HEK293 (cell line): ENCODE measurements around the gene GTF3C1.

Experiments
- CTCF ChIA-PET: fragments of 350-600 bp; formaldehyde crosslinking; extraction: SDS; loops from one replicate; lab custom pipeline; 2021; ENCODE audit warnings: antibody characterized with exemption; lab: Yijun Ruan, JAX
- POLR2A ChIA-PET: fragments of 300-600 bp; formaldehyde crosslinking; extraction: SDS; loops from one replicate; lab custom pipeline; 2020; ENCODE audit warnings: antibody characterized with exemption, inconsistent platforms; lab: Yijun Ruan, JAX
- H3K27ac ChIP-seq: fragments of 200-500 bp; sonication (Bioruptor generic); 2 replicates; pipeline ENCODE4 v1.5.1; 2014; ENCODE audit warnings: low read depth, low read length, control low read depth, inconsistent platforms; ENCODE audit errors: extremely low read depth
- H3K36me3 ChIP-seq, 2 experiments: fragments of 200-500 bp in 1 of 2; sonication (Bioruptor generic) in 1 of 2; 1 replicate in 1 of 2; 2 replicates in 1 of 2; pipeline ENCODE4 v1.5.1; 2014 to 2017; ENCODE audit warnings: inconsistent platforms in 2 of 2, low read length in 2 of 2; ENCODE audit not compliant: control insufficient read depth in 2 of 2, insufficient read depth in 1 of 2
- H3K4me1 ChIP-seq: fragments of 200-500 bp; sonication (Bioruptor generic); 2 replicates; pipeline ENCODE4 v1.5.1; 2014; ENCODE audit warnings: mild to moderate bottlenecking, low read length, inconsistent platforms; ENCODE audit not compliant: control insufficient read depth, insufficient read depth
- H3K4me3 ChIP-seq: 2 replicates; pipeline ENCODE4 v1.5.1; 2011; ENCODE audit warnings: low read depth, mild to moderate bottlenecking, control low read depth, low read length, moderate library complexity
- H3K9me3 ChIP-seq: fragments of 200-500 bp; sonication (Bioruptor generic); 2 replicates; pipeline ENCODE4 v1.5.1; 2014; ENCODE audit warnings: low read depth, low read length, inconsistent platforms; ENCODE audit not compliant: control insufficient read depth, insufficient read depth
- BCL11B ChIP-seq: fragments of 450-650 bp; formaldehyde crosslinking; IDR thresholded peaks from 2 replicates; pipeline ENCODE4 v1.5.1; 2016; ENCODE audit warnings: low read depth, missing biosample characterization, missing genetic modification characterization
- GLI2 ChIP-seq: fragments of 450-650 bp; formaldehyde crosslinking; IDR thresholded peaks from 2 replicates; pipeline ENCODE4; 2017; ENCODE audit warnings: missing biosample characterization, missing genetic modification characterization, low read depth, borderline replicate concordance
- HOXD13 ChIP-seq: sonication (generic); formaldehyde crosslinking; IDR thresholded peaks from 2 replicates; pipeline ENCODE4 v1.8.0; 2022; ENCODE audit warnings: missing genetic modification reagents, borderline replicate concordance
- SCRT1 ChIP-seq: fragments of 450-650 bp; formaldehyde crosslinking; IDR thresholded peaks from 2 replicates; pipeline ENCODE4 v1.5.1; 2016; ENCODE audit warnings: missing biosample characterization, missing genetic modification characterization, borderline replicate concordance
- ZNF157 ChIP-seq: fragments of 450-650 bp; formaldehyde crosslinking; IDR thresholded peaks from 2 replicates; pipeline ENCODE4 v1.5.1; 2016; ENCODE audit warnings: missing biosample characterization, missing genetic modification characterization
- ZNF175 ChIP-seq: fragments of 450-650 bp; formaldehyde crosslinking; IDR thresholded peaks from 2 replicates; pipeline ENCODE4 v1.5.1; 2016; ENCODE audit warnings: missing biosample characterization, missing genetic modification characterization
- ZNF19 ChIP-seq: fragments of 450-650 bp; formaldehyde crosslinking; IDR thresholded peaks from 2 replicates; pipeline ENCODE4; 2016; ENCODE audit warnings: missing biosample characterization, missing genetic modification characterization, low read depth
- ZNF223 ChIP-seq: fragments of 450-650 bp; formaldehyde crosslinking; IDR thresholded peaks from 2 replicates; pipeline ENCODE4 v1.5.1; 2016; ENCODE audit warnings: missing biosample characterization, missing genetic modification characterization
- ZNF423 ChIP-seq: fragments of 450-650 bp; formaldehyde crosslinking; IDR thresholded peaks from 2 replicates; pipeline ENCODE4 v1.5.1; 2016; ENCODE audit warnings: missing biosample characterization, missing genetic modification characterization
- ZNF473 ChIP-seq: fragments of 450-650 bp; formaldehyde crosslinking; IDR thresholded peaks from 2 replicates; pipeline ENCODE4 v1.5.1; 2017; ENCODE audit warnings: missing biosample characterization, missing genetic modification characterization
- ZNF514 ChIP-seq: fragments of 450-650 bp; formaldehyde crosslinking; IDR thresholded peaks from 2 replicates; pipeline ENCODE4 v1.5.1; 2016; ENCODE audit warnings: missing biosample characterization, missing genetic modification characterization
- ZNF626 ChIP-seq: fragments of 450-650 bp; sonication (Bioruptor Pico); formaldehyde crosslinking; IDR thresholded peaks from 2 replicates; pipeline ENCODE4 v1.5.1; 2018; ENCODE audit warnings: missing biosample characterization, missing genetic modification characterization, inconsistent platforms
- ZNF677 ChIP-seq: fragments of 450-650 bp; IDR thresholded peaks from 2 replicates; pipeline ENCODE4 v1.5.0; 2018; ENCODE audit warnings: missing biosample characterization, mild to moderate bottlenecking, missing genetic modification characterization, moderate library complexity
- ZNF768 ChIP-seq: fragments of 450-650 bp; formaldehyde crosslinking; IDR thresholded peaks from 2 replicates; pipeline ENCODE4 v1.5.1; 2018; ENCODE audit warnings: missing biosample characterization, mild to moderate bottlenecking, missing genetic modification characterization
- ZNF776 ChIP-seq: fragments of 450-650 bp; formaldehyde crosslinking; IDR thresholded peaks from 2 replicates; pipeline ENCODE4 v1.5.0; 2017; ENCODE audit warnings: missing biosample characterization, missing genetic modification characterization, borderline replicate concordance
- ZSCAN23 ChIP-seq: fragments of 450-650 bp; formaldehyde crosslinking; IDR thresholded peaks from 2 replicates; pipeline ENCODE4 v1.5.1; 2016; ENCODE audit warnings: missing biosample characterization, missing genetic modification characterization
- TF ChIP-seq, protein P1 (sequence below): fragments of 450-650 bp; formaldehyde crosslinking; IDR thresholded peaks from 2 replicates; pipeline ENCODE4 v1.5.1; 2017; ENCODE audit warnings: missing biosample characterization, missing genetic modification characterization
- TF ChIP-seq, protein P2 (sequence below): fragments of 450-650 bp; formaldehyde crosslinking; IDR thresholded peaks from 2 replicates; pipeline ENCODE4; 2016; ENCODE audit warnings: missing biosample characterization, missing genetic modification characterization
- TF ChIP-seq, protein P3 (sequence below): fragments of 450-650 bp; formaldehyde crosslinking; IDR thresholded peaks from 2 replicates; pipeline ENCODE4 v1.5.1; 2016; ENCODE audit warnings: missing biosample characterization, missing genetic modification characterization
- TF ChIP-seq, protein P4 (sequence below): fragments of 450-650 bp; formaldehyde crosslinking; IDR thresholded peaks from 2 replicates; pipeline ENCODE4 v1.5.1; 2016; ENCODE audit warnings: missing biosample characterization, missing genetic modification characterization

GTF3C1 gene

DNA sequence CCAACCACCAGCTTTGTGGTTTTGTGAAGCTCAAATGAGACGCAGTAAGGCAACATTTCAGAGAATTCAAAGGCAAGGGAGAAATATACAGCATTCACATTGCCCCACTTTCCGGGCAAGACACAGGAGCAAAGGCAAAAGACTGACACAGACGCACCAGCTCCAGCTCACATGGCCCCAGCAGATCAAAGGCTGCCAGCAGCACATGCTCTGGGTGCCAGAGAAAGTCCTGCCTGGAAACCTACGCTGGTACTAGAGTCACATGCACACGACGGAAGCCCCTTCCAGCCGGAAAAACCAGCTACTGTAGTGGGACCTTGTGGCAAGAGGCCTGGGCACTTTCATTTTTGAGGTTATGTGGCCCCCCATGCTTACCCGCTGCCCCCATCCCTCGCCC lies 50.1 kb downstream of the GTF3C1 start:
- Histone ChIP-seq H3K4me3 (no peak overlapping the region), H3K27ac (no peak overlapping the region), H3K36me3 (peaks cover 33 to 99% of the 10 kb centered on the region in 2 experiments), H3K9me3 (no peaks in the 10 kb centered on the region), H3K4me1 (no peaks in the 10 kb centered on the region)
- ChIA-PET POLR2A (no interaction called here), CTCF (interaction anchor here (1.7 kb wide), 1 partner anchor 16 kb away, joined by 5 read pairs; no protein-coding TSS in a partner anchor)
- TF ChIP-seq ZSCAN23 (tag by site-specific recombination) = no peak
- no peak for TF ChIP-seq BCL11B (tag by site-specific recombination)

DNA sequence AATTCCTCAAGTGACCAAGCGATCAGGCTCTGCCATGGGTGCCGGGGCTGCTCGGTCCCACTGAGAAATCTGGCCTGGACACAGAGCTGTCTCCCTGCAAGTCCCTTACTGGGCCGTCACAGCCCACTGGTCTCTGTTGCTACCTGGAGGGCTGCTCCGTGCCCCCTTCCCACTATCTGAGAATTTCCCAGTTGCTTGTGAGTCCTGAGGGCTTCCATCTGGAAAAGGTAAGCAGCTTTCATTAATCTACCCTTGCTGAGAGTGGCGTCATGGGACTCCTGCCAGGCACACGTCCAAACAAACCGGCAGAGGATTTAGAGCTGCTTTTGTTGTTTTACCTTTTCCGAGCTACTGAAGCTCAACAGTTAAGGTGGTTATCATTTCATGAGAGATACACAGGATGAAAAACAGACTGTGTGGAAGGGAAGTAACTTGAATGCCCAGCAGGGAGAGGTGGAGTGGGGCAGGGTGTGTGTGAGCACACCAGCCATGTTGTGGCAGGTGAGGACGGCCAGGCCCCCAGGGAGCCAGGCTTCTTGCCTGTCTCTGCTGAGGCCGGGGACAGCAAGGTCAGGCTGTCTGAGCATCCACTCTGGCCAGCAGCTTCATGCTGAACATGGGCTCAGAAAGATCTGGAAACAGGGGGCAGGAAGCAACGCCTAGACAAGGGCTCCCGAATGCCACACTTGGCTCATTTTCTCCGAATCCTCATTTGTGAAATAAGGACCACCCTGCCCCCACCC lies 50.6 kb downstream of the GTF3C1 start:
- H3K4me3 ChIP-seq = no peak overlapping the region
- ChIA-PET POLR2A (interaction anchor here (0.9 kb wide), 1 partner anchor 21 kb away, joined by 3 read pairs; no protein-coding TSS in a partner anchor), CTCF (interaction anchor here (1.7 kb wide), 1 partner anchor 16 kb away, joined by 5 read pairs; no protein-coding TSS in a partner anchor)
- no peaks in the 10 kb centered on the region for H3K9me3 ChIP-seq
- H3K27ac ChIP-seq = no peak overlapping the region
- peaks cover 35 to 96% of the 10 kb centered on the region in 2 experiments for H3K36me3 ChIP-seq
- H3K4me1 ChIP-seq = no peaks in the 10 kb centered on the region
- TF ChIP-seq, protein P1, sequence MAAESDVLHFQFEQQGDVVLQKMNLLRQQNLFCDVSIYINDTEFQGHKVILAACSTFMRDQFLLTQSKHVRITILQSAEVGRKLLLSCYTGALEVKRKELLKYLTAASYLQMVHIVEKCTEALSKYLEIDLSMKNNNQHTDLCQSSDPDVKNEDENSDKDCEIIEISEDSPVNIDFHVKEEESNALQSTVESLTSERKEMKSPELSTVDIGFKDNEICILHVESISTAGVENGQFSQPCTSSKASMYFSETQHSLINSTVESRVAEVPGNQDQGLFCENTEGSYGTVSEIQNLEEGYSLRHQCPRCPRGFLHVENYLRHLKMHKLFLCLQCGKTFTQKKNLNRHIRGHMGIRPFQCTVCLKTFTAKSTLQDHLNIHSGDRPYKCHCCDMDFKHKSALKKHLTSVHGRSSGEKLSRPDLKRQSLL (tag by site-specific recombination) = no peak
- TF ChIP-seq ZNF175 (tag by site-specific recombination) (no peak), ZNF473 (tag by site-specific recombination) (no peak), SCRT1 (tag by site-specific recombination) (no peak), ZNF677 (no peak), GLI2 (tag by site-specific recombination) (no peak), ZNF157 (tag by site-specific recombination) (no peak)

DNA sequence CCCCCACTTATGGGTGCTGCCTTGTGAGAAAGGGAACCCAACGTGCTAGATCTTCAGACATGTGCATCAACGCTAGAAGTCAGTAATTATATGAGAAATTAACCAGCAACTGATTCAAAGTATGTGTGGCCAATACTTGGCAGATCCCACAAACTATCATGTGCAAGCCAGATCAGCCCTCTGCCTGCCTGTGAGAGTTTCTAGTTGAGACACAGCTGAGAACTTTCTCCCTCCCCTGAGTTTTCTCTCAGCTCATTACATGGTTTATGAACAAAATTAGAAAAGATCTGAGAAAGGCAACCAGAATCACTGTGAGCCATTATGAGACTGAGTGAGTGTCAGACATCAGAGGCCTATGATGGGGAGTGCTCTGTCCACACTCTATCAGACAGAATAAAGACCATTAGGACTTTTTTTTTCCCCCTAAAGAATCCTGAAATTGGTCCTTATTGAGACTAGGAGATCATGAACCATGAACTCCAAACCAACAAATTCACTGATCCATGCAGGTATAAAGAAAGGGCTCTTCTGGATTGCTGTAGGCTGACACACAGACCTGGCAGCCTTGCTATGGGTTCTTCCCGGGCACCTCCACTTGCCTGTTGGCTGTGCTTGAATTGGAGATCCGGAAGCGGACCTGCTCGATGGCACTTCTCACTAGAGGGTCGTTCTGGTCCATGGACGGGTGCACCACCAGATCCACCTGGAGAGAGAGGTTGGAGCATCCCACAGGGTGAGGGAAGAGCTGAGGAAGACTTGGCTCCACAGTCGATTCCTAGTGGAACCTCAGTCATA lies 51.5 kb downstream of the GTF3C1 start:
- no peak overlapping the region for H3K27ac ChIP-seq
- CTCF ChIA-PET = no interaction called here
- H3K4me1 ChIP-seq = no peaks in the 10 kb centered on the region
- H3K9me3 ChIP-seq = no peaks in the 10 kb centered on the region
- POLR2A ChIA-PET = interaction anchor here (0.9 kb wide), 1 partner anchor 21 kb away, joined by 3 read pairs; no protein-coding TSS in a partner anchor
- H3K4me3 ChIP-seq = no peak overlapping the region
- peaks cover 41 to 96% of the 10 kb centered on the region in 2 experiments for H3K36me3 ChIP-seq
- TF ChIP-seq ZNF677 = no peak
- TF ChIP-seq, protein P2, sequence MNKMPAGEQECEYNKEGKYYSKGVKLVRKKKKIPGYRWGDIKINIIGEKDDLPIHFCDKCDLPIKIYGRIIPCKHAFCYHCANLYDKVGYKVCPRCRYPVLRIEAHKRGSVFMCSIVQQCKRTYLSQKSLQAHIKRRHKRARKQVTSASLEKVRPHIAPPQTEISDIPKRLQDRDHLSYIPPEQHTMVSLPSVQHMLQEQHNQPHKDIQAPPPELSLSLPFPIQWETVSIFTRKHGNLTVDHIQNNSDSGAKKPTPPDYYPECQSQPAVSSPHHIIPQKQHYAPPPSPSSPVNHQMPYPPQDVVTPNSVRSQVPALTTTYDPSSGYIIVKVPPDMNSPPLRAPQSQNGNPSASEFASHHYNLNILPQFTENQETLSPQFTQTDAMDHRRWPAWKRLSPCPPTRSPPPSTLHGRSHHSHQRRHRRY (tag by site-specific recombination) = no peak
- TF ChIP-seq ZNF19 (tag by site-specific recombination) = no peak
- no peak for TF ChIP-seq ZNF776
- no peak for TF ChIP-seq ZNF223 (tag by site-specific recombination)
- TF ChIP-seq, protein P3, sequence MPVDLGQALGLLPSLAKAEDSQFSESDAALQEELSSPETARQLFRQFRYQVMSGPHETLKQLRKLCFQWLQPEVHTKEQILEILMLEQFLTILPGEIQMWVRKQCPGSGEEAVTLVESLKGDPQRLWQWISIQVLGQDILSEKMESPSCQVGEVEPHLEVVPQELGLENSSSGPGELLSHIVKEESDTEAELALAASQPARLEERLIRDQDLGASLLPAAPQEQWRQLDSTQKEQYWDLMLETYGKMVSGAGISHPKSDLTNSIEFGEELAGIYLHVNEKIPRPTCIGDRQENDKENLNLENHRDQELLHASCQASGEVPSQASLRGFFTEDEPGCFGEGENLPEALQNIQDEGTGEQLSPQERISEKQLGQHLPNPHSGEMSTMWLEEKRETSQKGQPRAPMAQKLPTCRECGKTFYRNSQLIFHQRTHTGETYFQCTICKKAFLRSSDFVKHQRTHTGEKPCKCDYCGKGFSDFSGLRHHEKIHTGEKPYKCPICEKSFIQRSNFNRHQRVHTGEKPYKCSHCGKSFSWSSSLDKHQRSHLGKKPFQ (tag by site-specific recombination) = no peak
- TF ChIP-seq ZNF514 (tag by site-specific recombination) = no peak
- no peak for TF ChIP-seq HOXD13 (CRISPR knock-in tag)
- no peak for TF ChIP-seq ZNF423 (tag by site-specific recombination)
- TF ChIP-seq ZNF768 (tag by site-specific recombination) = no peak
- no peak for TF ChIP-seq ZNF626
- TF ChIP-seq, protein P4, sequence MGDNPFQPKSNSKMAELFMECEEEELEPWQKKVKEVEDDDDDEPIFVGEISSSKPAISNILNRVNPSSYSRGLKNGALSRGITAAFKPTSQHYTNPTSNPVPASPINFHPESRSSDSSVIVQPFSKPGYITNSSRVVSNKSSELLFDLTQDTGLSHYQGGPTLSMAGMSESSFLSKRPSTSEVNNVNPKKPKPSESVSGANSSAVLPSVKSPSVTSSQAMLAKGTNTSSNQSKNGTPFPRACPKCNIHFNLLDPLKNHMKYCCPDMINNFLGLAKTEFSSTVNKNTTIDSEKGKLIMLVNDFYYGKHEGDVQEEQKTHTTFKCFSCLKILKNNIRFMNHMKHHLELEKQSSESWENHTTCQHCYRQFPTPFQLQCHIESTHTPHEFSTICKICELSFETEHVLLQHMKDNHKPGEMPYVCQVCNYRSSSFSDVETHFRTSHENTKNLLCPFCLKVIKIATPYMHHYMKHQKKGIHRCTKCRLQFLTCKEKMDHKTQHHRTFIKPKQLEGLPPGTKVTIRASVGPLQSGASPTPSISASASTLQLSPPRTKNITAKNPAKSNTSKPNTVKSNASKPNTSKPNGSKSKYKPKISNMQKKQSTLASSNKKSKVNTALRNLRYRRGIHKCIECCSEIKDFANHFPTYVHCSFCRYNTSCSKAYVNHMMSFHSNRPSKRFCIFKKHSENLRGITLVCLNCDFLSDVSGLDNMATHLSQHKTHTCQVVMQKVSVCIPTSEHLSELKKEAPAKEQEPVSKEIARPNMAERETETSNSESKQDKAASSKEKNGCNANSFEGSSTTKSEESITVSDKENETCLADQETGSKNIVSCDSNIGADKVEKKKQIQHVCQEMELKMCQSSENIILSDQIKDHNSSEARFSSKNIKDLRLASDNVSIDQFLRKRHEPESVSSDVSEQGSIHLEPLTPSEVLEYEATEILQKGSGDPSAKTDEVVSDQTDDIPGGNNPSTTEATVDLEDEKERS = no peak
